HEK293 (cell line): Measurements from ENCODE around the gene ANKRD23.

Source experiments
- BCL11B ChIP-seq: fragments of 450-650 bp; formaldehyde crosslinking; IDR thresholded peaks from 2 replicates; pipeline ENCODE4 v1.5.1; 2016; ENCODE audit warnings: low read depth, missing biosample characterization, missing genetic modification characterization
- CTCF ChIP-seq: fragments of 450-650 bp; formaldehyde crosslinking; IDR thresholded peaks from 2 replicates; pipeline ENCODE4 v1.5.1; 2016; ENCODE audit warnings: missing biosample characterization, missing genetic modification characterization
- MYNN ChIP-seq: fragments of 450-650 bp; formaldehyde crosslinking; IDR thresholded peaks from 2 replicates; pipeline ENCODE4 v1.5.1; 2016; ENCODE audit warnings: missing biosample characterization, missing genetic modification characterization, borderline replicate concordance
- REST ChIP-seq: fragments of 450-650 bp; formaldehyde crosslinking; IDR thresholded peaks from 2 replicates; pipeline ENCODE4 v1.5.1; 2016; ENCODE audit warnings: missing biosample characterization, missing genetic modification characterization
- ZBTB11 ChIP-seq: fragments of 450-650 bp; formaldehyde crosslinking; conservative IDR thresholded peaks from 2 replicates; pipeline ENCODE4 v1.5.1; 2016; ENCODE audit warnings: low read depth, missing biosample characterization, missing genetic modification characterization
- ZNF121 ChIP-seq: fragments of 450-650 bp; formaldehyde crosslinking; IDR thresholded peaks from 2 replicates; pipeline ENCODE4 v1.5.1; 2016; ENCODE audit warnings: missing biosample characterization, missing genetic modification characterization
- ZNF239 ChIP-seq: fragments of 450-650 bp; formaldehyde crosslinking; IDR thresholded peaks from 2 replicates; pipeline ENCODE4 v1.5.1; 2016; ENCODE audit warnings: missing biosample characterization, missing genetic modification characterization
- ZNF311 ChIP-seq: fragments of 450-650 bp; formaldehyde crosslinking; IDR thresholded peaks from 2 replicates; pipeline ENCODE4 v1.5.1; 2017; ENCODE audit warnings: missing biosample characterization, missing genetic modification characterization, borderline replicate concordance
- ZNF423 ChIP-seq: fragments of 450-650 bp; formaldehyde crosslinking; IDR thresholded peaks from 2 replicates; pipeline ENCODE4 v1.5.1; 2016; ENCODE audit warnings: missing biosample characterization, missing genetic modification characterization
- ZNF513 ChIP-seq: fragments of 450-650 bp; IDR thresholded peaks from 2 replicates; pipeline ENCODE4 v1.5.1; 2018; ENCODE audit warnings: missing biosample characterization, missing genetic modification characterization
- ZNF629 ChIP-seq: fragments of 450-650 bp; formaldehyde crosslinking; IDR thresholded peaks from 2 replicates; pipeline ENCODE4 v1.5.1; 2017; ENCODE audit warnings: missing biosample characterization, missing genetic modification characterization
- ZNF791 ChIP-seq: fragments of 450-650 bp; formaldehyde crosslinking; IDR thresholded peaks from 2 replicates; pipeline ENCODE4 v1.5.1; 2016; ENCODE audit warnings: missing biosample characterization, missing genetic modification characterization
- ZXDB ChIP-seq: fragments of 450-650 bp; formaldehyde crosslinking; IDR thresholded peaks from 2 replicates; pipeline ENCODE4 v1.5.1; 2016; ENCODE audit warnings: missing biosample characterization, missing genetic modification characterization

GRCh38 chr2:96864343-96865091 lies 20.7 kb upstream of the ANKRD23 start:
- TF ChIP-seq CTCF (tag by site-specific recombination) (no peak), ZNF791 (no peak), MYNN (tag by site-specific recombination) (no peak), ZNF629 (tag by site-specific recombination) (no peak), ZBTB11 (no peak), REST (no peak), ZNF513 (tag by site-specific recombination) (no peak), ZXDB (tag by site-specific recombination) (no peak), BCL11B (no peak), ZNF423 (tag by site-specific recombination) (no peak), ZNF311 (tag by site-specific recombination) (no peak), ZNF121 (tag by site-specific recombination) (no peak), ZNF239 (tag by site-specific recombination) (no peak)
